SU-DHL-6 (cell line): Measurements from ENCODE around the gene ZCCHC7.

Source experiments
- H2AFZ ChIP-seq: fragments of 200-600 bp; sonication (generic); 2 replicates; pipeline ENCODE4 v1.6.1; 2014; ENCODE audit warnings: low read depth, mild to moderate bottlenecking, moderate library complexity, mixed read lengths, antibody characterized with exemption, low read length; ENCODE audit not compliant: severe bottlenecking
- H3F3A ChIP-seq: fragments of 200-600 bp; shearing (Covaris generic); 2 replicates; pipeline ENCODE4 v1.6.0; 2016; ENCODE audit warnings: antibody characterized with exemption, mild to moderate bottlenecking; ENCODE audit not compliant: insufficient read depth
- H3K27ac ChIP-seq: fragments of 200-600 bp; sonication (generic); 2 replicates; pipeline ENCODE4 v1.5.1; 2016; ENCODE audit warnings: low read depth, mild to moderate bottlenecking, low read length, moderate library complexity, mixed read lengths
- H3K27me3 ChIP-seq: fragments of 200-600 bp; sonication (generic), shearing (Covaris generic); 2 replicates; pipeline ENCODE4 v1.6.0; 2014; ENCODE audit warnings: mild to moderate bottlenecking, low read length
- H3K36me3 ChIP-seq: fragments of 200-600 bp; sonication (generic); 2 replicates; pipeline ENCODE4 v1.6.1; 2014; ENCODE audit warnings: mild to moderate bottlenecking, low read length, mixed read lengths
- H3K4me2 ChIP-seq: fragments of 300-600, 200-600 bp; shearing (Covaris generic), sonication (generic); 2 replicates; pipeline ENCODE4 v1.6.0; 2014; ENCODE audit warnings: low read length, low read depth, mild to moderate bottlenecking; ENCODE audit not compliant: poor library complexity, severe bottlenecking
- H3K4me3 ChIP-seq: fragments of 200-600 bp; sonication (generic); 2 replicates; pipeline ENCODE4 v1.5.1; 2014; ENCODE audit warnings: antibody characterized with exemption, low read length, mild to moderate bottlenecking, mixed read lengths; ENCODE audit not compliant: insufficient read depth, poor library complexity, severe bottlenecking
- H3K79me2 ChIP-seq: fragments of 200-600 bp; sonication (generic); 2 replicates; pipeline ENCODE4 v1.6.1; 2014; ENCODE audit warnings: mild to moderate bottlenecking, low read length, moderate library complexity; ENCODE audit not compliant: insufficient read depth
- H3K9ac ChIP-seq: fragments of 200-600 bp; sonication (generic); 2 replicates; pipeline ENCODE4 v1.7.0; 2014; ENCODE audit warnings: mild to moderate bottlenecking, low read length
- H3K9me2 ChIP-seq: fragments of 200-600 bp; sonication (generic); replicated peaks from 2 replicates; pipeline ENCODE4 v1.6.1; 2014; ENCODE audit warnings: low read length; ENCODE audit not compliant: insufficient read depth
- H3K9me3 ChIP-seq: fragments of 200-600 bp; sonication (generic); 2 replicates; pipeline ENCODE4 v1.6.1; 2014; ENCODE audit warnings: low read length, mixed read lengths; ENCODE audit not compliant: insufficient read depth
- H4K20me1 ChIP-seq: fragments of 200-600 bp; sonication (generic); 2 replicates; pipeline ENCODE4 v1.6.1; 2014; ENCODE audit warnings: low read depth, mild to moderate bottlenecking, antibody characterized with exemption, low read length, moderate library complexity, mixed read lengths
- EZH2phosphoT487 ChIP-seq: fragments of 200-600 bp; sonication (generic), shearing (Covaris generic); conservative IDR thresholded peaks from 2 replicates; pipeline ENCODE4 v1.6.1; 2018; ENCODE audit warnings: mild to moderate bottlenecking, antibody characterized with exemption, low read length, moderate library complexity, mixed read lengths
- TF ChIP-seq, protein P1 (sequence below): fragments of 200-600 bp; sonication (generic); IDR thresholded peaks from one replicate; pipeline ENCODE4 v1.5.1; 2017; ENCODE audit warnings: antibody characterized with exemption, mild to moderate bottlenecking, low read length, moderate library complexity; ENCODE audit not compliant: insufficient read depth, poor library complexity, severe bottlenecking

The ZCCHC7 gene

DNA sequence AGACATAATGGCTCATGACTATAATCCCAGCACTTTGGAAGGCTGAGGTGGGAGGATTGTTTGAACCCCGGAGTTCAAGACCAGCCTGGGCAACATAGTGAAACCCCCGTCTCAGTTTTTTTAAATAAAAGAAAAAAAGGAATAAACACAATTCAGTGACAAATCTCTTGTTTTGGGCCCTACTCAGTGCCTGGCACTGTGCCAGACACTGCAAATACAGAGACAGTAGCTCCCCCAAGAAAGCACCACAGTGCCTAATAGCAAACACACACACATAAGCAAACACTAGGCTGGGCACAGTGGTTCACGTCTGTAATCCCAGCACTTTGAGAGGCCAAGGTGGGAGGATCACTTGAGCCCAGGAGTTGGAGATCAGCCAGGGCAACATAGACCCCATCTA is 252.5 kb downstream of the ZCCHC7 start:
- Histone ChIP-seq H3K36me3 (no peaks in the 10 kb centered on the region), H4K20me1 (no peaks in the 10 kb centered on the region), H3K9me3 (no peaks in the 10 kb centered on the region), H3K4me3 (no peak overlapping the region), H3K9me2 (no peaks in the 10 kb centered on the region), H2AFZ (no peak overlapping the region), H3K27me3 (no peaks in the 10 kb centered on the region), H3F3A (peaks cover 90% of the 10 kb centered on the region), H3K79me2 (peaks cover 6% of the 10 kb centered on the region; the same call in 1 of the 2 replicates), H3K4me2 (peak overlapping the region; percentile 70), H3K27ac (peak overlapping the region; percentile 97), H3K9ac (peak overlapping the region; percentile 75)
- no peak for TF ChIP-seq EZH2phosphoT487
- TF ChIP-seq, protein P1, sequence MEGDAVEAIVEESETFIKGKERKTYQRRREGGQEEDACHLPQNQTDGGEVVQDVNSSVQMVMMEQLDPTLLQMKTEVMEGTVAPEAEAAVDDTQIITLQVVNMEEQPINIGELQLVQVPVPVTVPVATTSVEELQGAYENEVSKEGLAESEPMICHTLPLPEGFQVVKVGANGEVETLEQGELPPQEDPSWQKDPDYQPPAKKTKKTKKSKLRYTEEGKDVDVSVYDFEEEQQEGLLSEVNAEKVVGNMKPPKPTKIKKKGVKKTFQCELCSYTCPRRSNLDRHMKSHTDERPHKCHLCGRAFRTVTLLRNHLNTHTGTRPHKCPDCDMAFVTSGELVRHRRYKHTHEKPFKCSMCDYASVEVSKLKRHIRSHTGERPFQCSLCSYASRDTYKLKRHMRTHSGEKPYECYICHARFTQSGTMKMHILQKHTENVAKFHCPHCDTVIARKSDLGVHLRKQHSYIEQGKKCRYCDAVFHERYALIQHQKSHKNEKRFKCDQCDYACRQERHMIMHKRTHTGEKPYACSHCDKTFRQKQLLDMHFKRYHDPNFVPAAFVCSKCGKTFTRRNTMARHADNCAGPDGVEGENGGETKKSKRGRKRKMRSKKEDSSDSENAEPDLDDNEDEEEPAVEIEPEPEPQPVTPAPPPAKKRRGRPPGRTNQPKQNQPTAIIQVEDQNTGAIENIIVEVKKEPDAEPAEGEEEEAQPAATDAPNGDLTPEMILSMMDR = no peak

DNA sequence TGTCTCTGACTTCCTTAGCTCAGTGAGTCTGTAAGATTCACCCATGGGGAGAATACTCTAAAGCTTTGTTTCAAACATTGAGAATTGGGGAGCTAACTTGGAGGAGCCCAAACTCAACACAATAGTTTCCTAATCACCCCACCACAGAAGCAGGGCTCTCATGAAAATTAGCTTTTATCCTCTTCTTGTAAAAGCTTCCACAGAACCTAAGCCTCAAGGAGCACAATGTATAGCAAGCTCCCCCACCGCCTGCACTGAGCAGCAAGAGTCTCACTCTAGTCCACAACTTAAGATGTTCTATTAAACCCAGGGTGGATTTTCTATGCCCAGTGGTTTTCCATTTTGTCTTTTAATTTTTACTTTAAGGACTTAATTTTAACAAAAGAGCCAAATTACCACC is 253.2 kb downstream of the ZCCHC7 start:
- Histone ChIP-seq H3F3A (peaks cover 96% of the 10 kb centered on the region), H3K36me3 (no peaks in the 10 kb centered on the region), H2AFZ (no peak overlapping the region), H3K4me2 (peak overlapping the region; percentile 70), H4K20me1 (no peaks in the 10 kb centered on the region), H3K27me3 (no peaks in the 10 kb centered on the region), H3K9me2 (no peaks in the 10 kb centered on the region), H3K27ac (peak overlapping the region; percentile 97), H3K79me2 (peaks cover 6% of the 10 kb centered on the region; the same call in 1 of the 2 replicates), H3K9me3 (no peaks in the 10 kb centered on the region), H3K9ac (peak overlapping the region; percentile 75), H3K4me3 (peak overlapping the region; percentile 9)
- TF ChIP-seq, protein P1 = no peak
- TF ChIP-seq EZH2phosphoT487 = no peak

DNA sequence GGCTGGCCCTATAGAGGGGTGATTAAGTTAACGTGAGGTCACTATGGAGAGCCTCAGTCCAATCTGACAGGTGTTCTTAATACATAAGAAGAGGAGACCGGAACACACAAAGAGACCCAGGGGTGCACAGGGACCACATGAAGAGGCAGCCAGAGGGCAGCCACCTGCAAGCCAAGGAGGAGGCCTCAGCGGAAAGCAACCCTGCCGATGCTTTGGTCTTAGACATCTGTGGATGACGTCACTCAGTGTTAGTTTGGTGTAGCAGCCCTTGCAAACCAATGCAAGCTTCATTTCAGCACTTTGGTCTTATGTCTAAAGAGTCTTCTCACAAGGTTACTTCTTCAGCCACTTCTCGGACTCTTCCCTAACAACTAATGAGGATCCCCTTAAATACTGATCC is 254.5 kb downstream of the ZCCHC7 start:
- Histone ChIP-seq H3K27ac (peak overlapping the region; percentile 97), H3K4me3 (no peak overlapping the region), H3F3A (peaks cover 94% of the 10 kb centered on the region), H4K20me1 (no peaks in the 10 kb centered on the region), H3K27me3 (no peaks in the 10 kb centered on the region), H3K4me2 (peak overlapping the region; percentile 71), H3K79me2 (no peaks in the 10 kb centered on the region), H3K9me2 (no peaks in the 10 kb centered on the region), H3K36me3 (no peaks in the 10 kb centered on the region), H3K9ac (peak overlapping the region; percentile 75), H3K9me3 (no peaks in the 10 kb centered on the region), H2AFZ (no peak overlapping the region)
- no peak for TF ChIP-seq EZH2phosphoT487
- TF ChIP-seq, protein P1 = no peak
